NCI-H1930 (cell line): ENCODE data around the gene AHDC1.
"Not testable (repeated sequence)": the region's sequence is repeated elsewhere in the genome, so short reads cannot be mapped to it uniquely, and the experiment has no call there.

Experiments used
- DNase-seq, 2 experiments: peaks; one replicate each; lab custom pipeline; 2025; lab: John Stamatoyannopoulos, UW

The AHDC1 gene

DNA sequence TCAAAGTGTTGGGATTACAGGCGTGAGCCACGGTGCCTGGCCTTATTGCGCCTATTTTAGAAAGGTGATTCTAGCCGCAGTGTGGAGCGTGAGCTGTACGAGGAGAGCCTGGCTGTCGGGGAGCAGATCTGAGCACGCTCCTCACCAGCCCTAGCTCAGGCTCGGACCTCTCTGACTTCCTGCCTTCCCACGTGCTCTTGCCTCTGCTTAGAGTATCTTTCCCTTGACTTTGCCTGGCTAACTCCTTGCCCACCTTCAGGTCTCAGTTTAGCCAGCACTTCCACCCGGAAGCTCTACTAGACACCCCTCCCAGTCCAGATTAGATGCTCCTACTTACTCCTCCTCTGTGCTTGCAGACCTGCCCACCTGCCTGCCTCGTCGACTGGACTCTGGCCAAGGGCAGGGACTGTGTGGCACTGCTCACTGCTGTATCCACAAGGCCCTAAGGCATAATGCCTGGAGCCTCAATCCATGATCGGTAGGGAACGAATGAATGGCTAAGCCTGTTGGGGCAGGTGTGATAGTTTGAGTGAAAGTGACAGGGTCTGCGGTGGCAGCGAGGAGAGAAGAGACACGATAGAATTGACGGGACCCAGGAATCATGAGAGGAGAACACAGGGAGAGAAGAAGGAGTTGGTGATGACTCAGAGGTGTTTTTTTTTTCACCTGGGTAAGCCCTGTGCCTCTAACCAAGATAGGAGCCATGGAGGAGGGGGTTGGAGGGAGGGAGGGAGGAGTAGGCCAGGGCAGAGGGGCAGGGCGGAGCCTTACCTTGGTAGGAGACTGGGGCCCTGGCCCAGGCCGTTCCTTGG, 85.8 kb downstream of the AHDC1 start:
- DNase-seq, result no peak

DNA sequence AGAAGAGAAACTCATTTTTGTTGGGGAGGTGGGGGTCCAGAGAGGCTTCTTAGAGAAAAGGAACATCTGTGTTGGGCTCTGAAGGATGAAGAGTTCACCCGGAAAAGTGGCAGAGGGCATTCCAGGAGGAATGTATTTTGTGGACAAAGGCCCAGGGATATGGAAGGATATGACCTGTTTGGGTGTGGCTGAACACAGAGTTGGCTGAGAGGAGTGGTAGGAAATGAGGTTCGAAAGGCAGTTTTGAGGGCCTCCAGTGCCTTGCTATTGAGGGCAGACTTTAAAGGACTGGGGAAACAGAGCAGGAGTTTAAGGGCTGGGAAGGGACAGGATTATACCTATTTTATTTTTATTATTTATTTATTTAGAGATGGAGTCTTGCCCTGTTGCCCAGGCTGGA, 86.6 kb downstream of the AHDC1 start:
- DNase-seq, result no peak

DNA sequence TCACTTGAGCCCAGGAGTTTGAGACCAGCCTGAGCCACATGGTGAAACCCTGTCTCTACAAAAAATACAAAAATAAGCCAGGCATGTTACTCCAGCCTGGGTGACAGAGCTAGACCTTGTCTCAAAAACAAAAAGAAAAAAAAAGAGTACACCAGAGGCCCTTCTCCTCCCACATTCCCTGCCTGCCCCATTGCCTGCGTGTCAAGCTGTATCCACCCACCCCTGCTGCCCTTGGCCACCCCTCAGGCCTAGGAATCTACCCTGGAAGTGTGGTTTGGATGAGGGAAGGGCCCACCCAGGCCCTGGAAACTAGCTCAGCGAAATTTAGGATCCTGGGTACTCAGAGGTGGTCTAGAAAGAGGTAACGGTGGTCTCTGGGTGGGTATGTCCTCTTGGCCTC, 88.3 kb downstream of the AHDC1 start:
- no peak for DNase-seq

DNA sequence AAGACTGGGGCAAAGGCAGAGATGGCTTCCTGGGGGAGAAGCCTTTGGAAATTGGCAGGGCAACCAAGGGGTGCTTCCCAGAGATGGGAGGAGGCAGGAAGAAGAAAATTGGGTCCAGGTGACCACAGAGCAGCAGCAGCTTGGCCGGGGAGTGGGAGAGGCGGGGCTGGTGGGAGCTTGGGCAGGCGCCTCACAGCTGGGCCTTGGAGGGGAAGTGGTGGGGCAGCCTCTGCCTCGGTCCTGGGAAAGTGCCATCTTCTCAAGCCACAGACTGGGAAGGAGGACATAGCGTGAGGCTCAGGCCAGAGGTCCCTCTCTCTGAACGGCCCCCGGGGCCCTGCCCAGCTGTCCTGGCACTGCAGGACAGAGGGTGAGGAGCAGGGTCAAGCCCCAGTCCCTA, 90.0 kb downstream of the AHDC1 start:
- DNase-seq, result no peak

DNA sequence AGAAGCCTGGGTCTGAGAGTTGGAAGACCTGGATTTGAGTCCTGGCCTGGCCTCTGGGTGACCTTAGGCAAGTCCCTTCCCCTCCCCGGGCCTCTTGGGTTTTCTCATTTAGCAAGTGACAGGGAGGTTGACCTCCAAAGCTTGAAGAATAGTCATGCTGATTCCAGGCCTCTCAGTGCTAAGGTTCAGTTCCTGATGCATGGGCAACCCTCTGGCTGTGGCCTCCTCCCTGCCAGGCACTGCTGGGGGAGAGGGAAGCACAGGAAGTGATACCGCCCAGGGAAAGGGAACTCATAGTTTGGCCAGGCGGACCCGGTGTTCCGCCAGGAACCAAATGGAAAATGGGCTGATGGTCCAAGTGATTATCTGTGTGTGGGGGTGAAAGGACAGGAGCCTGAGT, 90.4 kb downstream of the AHDC1 start:
- DNase-seq, result no peak

DNA sequence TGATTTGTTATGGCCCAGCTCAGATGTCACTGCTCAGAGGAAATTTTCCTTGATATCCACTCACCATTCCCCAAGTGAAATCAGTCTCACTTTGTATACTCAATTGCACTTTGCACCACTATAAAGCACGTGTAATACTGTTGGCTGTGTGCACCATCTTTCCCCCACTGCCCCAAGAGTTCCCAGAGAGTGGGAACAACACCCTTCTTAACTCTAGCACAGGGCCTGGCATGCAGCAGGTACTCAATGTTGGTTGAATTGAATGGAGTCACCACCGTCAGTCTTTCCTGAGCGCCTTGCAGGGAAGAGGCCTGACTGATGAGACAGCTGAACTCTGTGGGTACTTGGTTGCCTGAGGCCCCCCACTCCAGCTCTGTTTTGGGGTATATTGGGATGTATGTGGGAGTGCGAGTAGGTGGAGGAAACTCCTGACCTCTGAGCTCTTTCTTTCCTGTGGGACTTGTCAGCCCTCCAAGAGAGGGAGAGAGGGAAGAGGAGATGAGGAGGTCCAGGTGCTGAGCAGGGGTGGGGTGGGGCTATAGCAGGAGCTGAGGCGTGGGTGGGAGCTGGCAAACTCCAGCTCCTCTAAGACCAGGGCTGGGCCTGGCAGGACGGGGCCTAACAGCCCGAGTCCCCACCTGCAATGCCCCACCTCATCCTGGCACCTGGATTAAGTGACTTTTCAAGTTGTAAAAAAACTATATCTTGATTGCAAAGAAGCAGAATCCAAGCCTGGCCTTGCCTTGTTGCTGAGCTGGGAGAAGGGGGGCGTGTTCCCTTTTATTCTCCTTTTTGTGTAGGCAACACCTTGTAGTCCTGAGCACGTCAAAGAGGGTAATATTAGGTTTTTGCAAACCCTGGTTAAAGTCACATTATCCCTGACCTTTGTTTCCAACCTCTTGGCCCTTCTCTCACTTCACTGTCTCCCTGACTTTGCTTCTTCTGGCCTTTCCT, 94.5 kb downstream of the AHDC1 start:
- no peak for DNase-seq

DNA sequence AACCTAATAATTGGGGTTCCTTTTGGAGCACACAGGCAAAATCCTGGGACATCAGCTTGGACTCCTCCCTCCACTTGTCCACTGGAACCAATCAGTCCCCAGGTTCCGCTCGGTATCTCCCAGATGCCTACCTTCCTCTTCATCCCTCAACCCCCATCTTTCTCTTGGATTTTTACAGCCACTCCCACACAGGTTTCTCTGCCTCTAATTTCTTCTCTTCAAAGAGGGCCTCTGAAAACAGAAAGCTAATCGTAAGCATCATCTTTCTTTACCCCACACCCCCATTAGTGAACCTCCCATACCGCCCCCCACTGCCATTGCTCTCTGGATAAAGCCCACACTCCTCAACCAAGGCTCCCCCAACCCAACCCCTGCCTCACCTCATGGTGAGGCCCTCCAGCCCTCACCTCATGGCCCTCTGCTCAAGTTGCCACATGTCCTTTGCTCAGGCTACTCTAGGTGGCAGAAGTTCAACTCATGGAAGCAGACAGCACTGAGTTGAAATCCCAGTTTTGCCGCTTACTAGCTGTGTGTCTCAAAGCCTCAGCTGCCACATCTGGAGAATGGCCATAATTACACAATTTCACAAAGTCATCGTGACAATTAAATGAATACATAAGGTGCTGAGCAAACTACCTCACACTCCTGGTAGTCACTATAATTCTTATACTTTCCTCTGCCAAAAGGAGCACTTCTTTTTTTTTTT, 95.8 kb downstream of the AHDC1 start:
- no peak for DNase-seq

DNA sequence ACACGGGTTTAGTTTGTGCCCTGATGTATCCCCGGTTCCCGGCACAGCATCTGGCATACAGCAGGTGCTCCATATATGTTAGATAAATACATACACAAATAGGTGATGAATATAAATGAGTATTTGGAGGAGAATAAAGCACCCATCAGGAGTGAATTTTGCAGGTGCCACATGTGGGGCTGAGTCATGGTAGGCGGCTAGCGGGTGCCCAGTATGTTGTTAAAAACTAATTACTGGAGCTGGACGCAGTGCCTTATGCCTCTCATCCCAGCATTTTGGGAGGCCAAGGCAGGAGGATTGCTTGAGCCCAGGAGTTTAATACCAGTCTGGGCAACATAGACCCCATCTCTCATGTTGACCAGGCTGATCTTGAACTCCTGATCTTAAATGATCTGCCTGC, 97.2 kb downstream of the AHDC1 start:
- DNase-seq, result no peak

DNA sequence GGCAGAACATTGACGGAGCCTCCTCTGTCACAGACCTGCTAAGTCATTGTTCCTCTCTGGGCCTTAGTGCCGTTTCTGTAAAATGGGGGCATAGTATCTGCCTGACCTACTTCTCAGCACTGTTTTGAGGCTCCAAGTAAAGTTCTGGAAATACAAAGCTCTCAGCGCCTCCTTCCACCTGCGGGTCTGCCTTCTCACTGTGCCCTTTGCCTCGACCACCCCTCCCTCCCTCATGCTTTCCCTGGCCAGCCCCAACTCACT, 98.6 kb downstream of the AHDC1 start:
- no peak for DNase-seq

DNA sequence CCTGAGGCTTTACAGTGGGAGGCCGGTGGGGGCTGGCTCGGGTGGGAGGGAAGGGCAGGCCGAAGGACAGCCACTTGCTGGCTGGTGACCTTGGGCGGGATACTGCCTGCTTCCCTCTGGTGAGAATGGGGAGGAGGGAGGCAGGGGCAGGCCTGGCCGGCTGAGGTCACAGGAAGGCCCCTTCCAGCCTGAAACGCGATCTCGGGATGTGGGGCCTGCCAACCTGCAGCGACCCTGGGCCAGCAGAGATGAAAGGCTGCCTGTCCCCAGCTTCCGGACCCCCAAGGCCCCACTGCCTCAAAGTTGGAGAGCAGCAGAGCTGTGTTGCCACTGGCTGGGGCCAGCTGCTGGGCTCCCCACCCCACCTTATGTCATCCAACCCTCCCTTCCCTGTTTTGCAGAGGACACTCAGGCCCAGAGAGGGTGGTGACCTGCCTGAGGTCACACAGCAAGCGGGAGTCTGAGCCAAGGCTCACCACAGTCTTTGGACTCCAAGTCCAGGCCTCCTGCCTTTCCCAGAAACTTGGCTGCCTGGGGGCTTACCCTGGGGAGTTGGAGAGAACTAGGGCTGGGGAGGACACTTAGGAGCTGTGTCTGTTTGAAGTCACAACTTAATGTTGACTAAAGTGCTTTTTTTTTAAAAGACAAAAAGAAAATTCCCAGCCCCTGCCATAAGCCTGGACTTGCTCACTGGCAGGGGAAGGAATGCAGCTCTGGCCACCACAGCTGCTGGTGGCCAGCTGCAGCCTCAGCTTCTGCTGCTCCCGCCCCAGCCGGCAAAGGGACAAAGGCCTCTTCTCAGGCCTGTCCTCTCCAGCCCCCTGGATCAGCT, 99.1 kb downstream of the AHDC1 start:
- DNase-seq, result no peak

DNA sequence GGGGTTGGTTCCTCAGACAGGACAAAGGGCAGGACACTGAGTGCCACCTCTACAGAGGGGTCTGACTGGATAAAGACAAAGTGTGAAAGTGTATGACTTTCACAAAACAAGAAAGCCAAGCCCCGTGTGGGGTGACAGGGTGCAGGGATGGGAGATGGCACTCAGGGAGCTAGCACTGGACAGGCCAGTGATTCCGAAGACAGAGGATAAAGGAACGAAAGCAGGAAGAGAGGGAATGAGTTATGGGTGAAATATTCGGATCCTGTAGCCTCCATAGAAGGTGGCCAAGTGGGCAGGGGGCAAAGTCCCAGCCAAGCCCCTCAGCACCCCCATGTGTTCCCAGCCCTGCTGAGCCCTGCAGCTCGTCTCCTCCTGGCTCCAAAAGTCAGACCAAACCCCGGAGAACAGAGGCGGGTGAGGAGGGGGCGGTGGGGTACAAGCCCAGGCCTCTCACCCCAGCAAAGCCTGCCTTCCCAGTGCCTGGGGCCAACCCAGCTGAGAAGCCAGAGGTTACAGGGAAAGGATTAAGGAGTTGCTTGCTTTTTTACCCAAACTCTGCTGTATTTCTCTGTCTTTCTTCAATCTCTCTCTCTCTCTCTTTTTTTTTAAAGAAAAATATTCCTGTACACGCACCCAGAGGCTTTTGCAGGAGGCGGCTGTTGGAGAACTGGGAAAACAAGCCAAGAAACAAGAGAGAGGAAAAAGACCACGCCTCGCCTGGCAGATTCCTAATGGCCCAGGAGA, 99.9 kb downstream of the AHDC1 start:
- DNase-seq, result no peak

DNA sequence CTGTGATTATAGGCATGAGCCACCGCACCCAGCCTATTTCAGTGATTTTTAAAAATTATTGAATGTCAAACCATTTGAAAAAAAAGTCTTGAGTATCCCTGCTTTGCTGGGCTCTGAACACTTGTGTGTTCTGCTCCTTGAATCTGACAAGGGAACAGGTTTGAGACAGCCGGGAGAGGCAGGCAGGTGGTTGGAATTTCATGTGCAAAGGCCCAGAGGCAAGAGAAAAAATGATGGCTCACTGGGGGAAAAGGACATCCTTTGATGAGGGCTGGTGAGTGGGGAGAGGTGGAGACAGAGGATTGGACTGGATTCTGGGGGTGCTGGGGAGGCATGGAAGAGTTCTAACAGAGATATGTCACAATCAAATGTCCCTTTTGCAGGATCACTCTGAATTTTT, 100.9 kb downstream of the AHDC1 start:
- no peak for DNase-seq

DNA sequence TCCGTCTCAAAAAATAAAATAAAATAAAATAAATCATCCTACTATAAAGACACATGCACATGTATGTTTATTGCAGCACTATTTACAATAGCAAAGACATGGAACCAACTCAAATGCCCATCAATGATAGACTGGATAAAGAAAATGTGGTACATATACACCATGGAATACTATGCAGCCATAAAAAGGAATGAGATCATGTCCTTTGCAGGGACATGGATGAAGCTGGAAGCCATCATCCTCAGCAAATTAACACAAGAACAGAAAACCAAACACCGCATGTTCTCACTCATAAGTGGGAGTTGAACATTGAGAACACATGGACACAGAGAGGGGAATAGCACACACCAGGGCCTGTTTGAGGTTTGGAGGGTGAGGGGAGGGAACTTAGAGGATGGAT, 102.8 kb downstream of the AHDC1 start:
- not testable (repeated sequence) for DNase-seq

DNA sequence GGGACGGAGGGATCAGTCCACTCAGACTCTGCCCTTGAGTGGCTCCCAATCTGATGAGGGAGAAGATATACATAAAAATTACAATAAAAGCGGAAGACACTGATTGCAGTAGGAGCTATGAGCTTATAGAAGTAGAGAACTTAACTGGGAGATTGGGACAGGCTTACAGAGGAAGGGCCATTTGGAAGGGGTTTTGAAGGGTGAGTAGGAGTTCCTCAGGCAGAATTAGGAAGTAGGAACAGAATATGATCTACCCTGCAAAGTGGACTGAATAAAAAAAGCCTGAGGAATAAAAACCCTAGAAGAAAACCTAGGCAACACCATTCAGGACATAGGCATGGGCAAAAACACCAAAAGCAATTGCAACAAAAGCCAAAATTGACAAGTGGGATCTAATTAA, 104.8 kb downstream of the AHDC1 start:
- no peak for DNase-seq

DNA sequence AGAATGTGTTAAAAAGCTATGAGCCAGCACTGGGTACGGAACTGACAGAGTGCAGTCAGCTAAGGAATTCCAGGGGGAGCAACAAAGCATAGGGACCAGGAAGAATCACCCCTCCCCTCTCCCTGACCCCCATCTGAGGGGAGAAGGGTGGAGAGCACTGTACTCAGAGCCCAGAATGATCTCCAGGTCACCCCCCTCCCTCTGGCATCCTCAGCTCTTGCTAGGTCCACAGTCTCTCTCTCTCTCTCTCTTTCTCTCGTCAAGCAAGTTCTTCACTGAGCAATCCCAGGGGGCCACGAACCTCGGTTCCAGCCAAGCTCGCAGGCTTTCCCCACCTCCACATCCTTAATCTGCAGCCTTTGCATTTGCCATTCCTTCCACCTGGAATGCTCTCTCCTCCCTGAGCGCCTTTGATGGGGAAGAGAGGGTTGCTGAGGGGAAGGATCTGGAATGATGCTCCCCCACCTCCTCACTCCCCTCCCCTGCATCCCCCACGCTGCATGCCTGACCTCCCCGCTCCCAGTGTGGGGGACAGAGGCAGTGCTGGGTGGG, 107.3 kb downstream of the AHDC1 start:
- DNase-seq, result no peak

DNA sequence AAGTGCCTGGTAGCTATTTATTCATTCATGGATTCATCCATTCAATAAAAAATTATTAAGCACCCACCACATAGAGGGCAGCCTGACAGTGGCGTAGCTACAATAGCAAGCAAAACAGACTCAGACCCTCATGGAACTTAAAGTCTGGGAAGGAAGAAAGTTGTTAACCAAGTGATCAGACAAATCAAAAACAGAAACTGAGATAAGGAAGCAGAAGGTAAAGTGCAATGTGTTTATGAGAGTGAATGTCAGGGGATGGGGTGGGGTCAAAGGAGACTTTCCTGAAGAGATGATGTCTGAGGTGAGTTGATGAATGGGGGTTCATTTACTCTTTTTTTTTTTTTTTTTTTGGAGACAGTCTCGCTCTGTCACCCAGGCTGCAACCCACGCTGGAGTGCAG, 111.1 kb downstream of the AHDC1 start:
- DNase-seq, result no peak

DNA sequence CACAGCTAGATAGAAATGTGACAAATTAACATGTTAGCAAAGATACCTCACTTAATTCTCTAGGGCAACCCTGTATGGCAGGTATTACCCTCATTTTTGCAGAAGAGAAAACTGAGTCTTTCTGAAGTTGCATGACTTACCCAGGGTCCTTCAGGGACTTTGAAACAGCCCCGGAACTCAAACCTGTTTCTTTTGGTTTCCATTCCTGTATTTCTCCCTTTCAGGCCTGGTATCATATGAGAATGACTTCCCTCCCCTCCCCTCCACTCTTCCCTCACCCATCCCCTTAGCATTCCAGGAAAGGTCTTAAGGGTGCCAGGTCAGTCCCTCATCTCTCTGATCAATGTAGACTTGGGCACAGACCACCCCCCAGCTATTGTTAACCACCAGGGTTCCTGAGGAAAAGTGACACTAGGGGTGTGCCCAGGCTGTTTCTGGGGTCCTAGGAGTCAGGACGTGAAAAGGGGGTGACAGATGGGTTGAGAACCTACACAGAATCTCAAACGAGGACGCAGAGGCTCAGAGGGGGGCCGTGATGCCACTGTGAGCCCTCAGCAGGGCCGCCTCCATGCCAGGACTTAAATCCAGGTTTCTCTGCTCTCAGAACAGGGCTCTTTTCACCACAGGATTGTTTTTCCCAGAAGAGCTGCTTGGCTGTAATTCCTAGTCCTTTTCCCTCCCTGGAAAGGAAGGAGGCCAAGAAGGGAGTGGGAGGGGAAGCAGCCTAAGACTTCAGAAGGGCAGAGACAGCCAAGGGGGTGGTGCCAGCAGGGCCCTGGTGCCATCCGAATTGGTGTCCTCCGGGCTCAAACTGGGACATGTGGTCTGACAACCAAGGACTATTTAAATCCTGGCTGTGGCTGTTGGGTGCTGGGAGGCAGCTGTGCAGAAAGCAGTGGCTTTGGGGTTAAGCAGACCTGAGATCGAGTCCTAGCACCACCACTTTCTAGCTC, 111.9 kb downstream of the AHDC1 start:
- DNase-seq, result no peak

DNA sequence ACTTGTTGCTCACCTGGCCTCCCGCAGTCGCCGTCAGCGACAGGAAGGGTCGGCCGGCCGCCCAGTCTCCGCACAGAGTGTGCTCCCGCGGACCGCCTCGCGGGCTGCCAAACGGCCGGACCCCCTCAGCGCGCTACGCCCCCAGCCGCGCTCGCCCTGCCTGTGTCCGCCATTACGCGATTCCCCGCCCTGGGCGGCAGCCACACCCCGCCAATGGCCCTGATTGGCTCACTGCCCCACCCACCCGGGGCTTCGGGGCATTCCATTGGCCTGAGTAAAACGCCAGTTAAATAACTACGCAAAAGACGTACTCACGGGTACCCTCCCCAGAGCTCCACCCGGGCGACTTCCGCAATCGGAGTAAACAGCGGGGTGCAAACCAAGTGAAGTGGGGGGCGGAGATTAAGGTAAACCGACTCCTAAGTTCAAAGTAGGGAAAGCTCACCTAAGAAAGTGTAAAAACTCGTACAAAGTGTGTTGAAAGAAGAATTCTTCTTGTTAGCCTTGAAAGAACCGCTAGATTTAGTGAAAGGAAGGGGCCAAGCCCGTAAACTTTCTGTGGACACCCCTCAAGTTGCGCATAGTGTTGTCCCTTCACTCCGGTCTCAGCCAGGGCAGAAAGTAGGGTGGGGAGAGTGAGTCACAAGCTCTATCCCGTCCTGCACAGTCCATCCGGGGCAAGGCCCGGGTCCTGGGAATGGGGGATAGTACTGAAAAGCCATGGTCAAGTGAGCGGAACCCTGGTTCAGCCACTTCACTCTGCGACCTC, 113.8 kb downstream of the AHDC1 start, which contains the start of gene WASF2:
WASF2 (minus strand) TSS at position 195 of the 769 bp plus-strand sequence. CDS start 61,277 bp downstream, outside the sequence.
- DNase-seq, result peak; percentile 93 to 96

DNA sequence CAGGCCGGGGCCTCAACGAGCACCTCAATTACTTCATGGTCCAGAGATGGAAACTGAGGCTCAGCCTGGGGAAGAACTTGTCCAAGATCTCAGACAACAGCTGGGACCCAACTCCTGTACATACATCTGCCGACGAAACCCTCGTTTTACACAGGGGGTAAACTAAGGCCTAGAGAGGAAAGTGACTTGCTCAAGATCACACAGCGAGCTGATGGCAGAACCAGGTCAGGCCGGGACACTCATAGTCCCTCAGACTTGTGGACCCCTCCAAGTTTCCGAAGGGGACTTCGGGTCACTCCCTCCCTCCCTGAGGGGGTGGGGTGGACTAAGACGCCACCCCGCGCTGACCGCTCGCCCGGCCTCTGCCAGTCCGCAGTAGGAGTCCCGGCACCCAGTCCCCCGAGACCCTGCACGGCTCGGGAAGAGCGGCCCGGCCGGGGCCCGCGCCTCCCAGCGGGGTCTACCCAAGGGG, 114.4 kb downstream of the AHDC1 start:
- DNase-seq, result no peak
